IMR-90 (cell line): Measurements from ENCODE around the gene NRIP3. TPM values are rescaled to one million over a fixed set of nuclear protein-coding genes. Genes with fewer than 3 reads are reported as not detected.

Experiments
- ATAC-seq: fragments of 200-7000 bp; cut with Tn5 transposase; 2 replicates; pipeline ENCODE4 v1.9.1; 2020; ENCODE audit warnings: low read depth, mild to moderate bottlenecking, moderate library complexity
- BruUV-seq: library from RNA; stranded (reverse); fragments of 400-500 nt; replicated peaks from 2 replicates; lab custom pipeline; 2021; lab: Mats Ljungman, UMichigan
- CTCF ChIA-PET: fragments of 300-600 bp; formaldehyde crosslinking; extraction: SDS; loops from one replicate; lab custom pipeline; 2021; ENCODE audit warnings: antibody characterized with exemption; lab: Yijun Ruan, JAX
- POLR2A ChIA-PET: fragments of 300-600 bp; sonication (Branson Sonifier 250); formaldehyde crosslinking; loops from one replicate; lab custom pipeline; 2022; ENCODE audit warnings: antibody characterized with exemption; ENCODE audit not compliant: unreplicated experiment; lab: Charles Lee
- DNase-seq: peaks from one replicate; pipeline ENCODE4 v3.0.0; 2013
- H2AFZ ChIP-seq: replicated peaks from 2 replicates; pipeline ENCODE3; 2013; ENCODE audit warnings: low read length, mild to moderate bottlenecking; ENCODE audit not compliant: poor library complexity
- H2AK5ac ChIP-seq: 2 replicates; pipeline ENCODE4 v1.6.1; 2013; ENCODE audit warnings: low read depth, low read length, inconsistent platforms
- H2AK9ac ChIP-seq: replicated peaks from 2 replicates; pipeline ENCODE3; 2013; ENCODE audit warnings: mild to moderate bottlenecking, low read depth, low read length, moderate library complexity; ENCODE audit not compliant: poor library complexity
- H2BK120ac ChIP-seq: 2 replicates; pipeline ENCODE4 v1.6.1; 2013; ENCODE audit warnings: low read depth, low read length, inconsistent platforms
- H2BK15ac ChIP-seq: 3 replicates; pipeline ENCODE4 v1.6.1; 2013; ENCODE audit warnings: low read depth, low read length, inconsistent platforms
- H2BK20ac ChIP-seq: 2 replicates; pipeline ENCODE4 v1.6.1; 2013; ENCODE audit warnings: low read depth, mild to moderate bottlenecking, inconsistent platforms, low read length, moderate library complexity
- H2BK5ac ChIP-seq: 2 replicates; pipeline ENCODE4 v1.6.1; 2013; ENCODE audit warnings: mild to moderate bottlenecking, low read depth, low read length, inconsistent platforms; ENCODE audit not compliant: poor library complexity, severe bottlenecking
- H3K14ac ChIP-seq: replicated peaks from 2 replicates; pipeline ENCODE4 v1.6.1; 2013; ENCODE audit warnings: low read depth, low read length, inconsistent platforms
- H3K18ac ChIP-seq: 2 replicates; pipeline ENCODE4 v1.6.1; 2013; ENCODE audit warnings: low read depth, low read length, control low read depth
- H3K23ac ChIP-seq: 2 replicates; pipeline ENCODE4 v1.6.1; 2013; ENCODE audit warnings: low read depth, low read length, inconsistent platforms
- H3K27ac ChIP-seq: 2 replicates; pipeline ENCODE4 v1.5.1; 2013; ENCODE audit warnings: mild to moderate bottlenecking, control low read depth, low read length; ENCODE audit not compliant: insufficient read depth
- H3K27me3 ChIP-seq: 2 replicates; pipeline ENCODE4 v1.6.1; 2013; ENCODE audit warnings: low read length; ENCODE audit not compliant: control insufficient read depth, insufficient read depth
- H3K36me3 ChIP-seq: 2 replicates; pipeline ENCODE4 v1.6.1; 2013; ENCODE audit warnings: low read length, mixed read lengths; ENCODE audit not compliant: control insufficient read depth, insufficient read depth
- H3K4ac ChIP-seq: 2 replicates; pipeline ENCODE4 v1.6.1; 2013; ENCODE audit warnings: low read depth, low read length, inconsistent platforms
- H3K4me1 ChIP-seq: 2 replicates; pipeline ENCODE4 v1.6.1; 2013; ENCODE audit warnings: low read length, mixed read lengths; ENCODE audit not compliant: control insufficient read depth, insufficient read depth
- H3K4me2 ChIP-seq: 2 replicates; pipeline ENCODE4 v1.6.1; 2013; ENCODE audit warnings: low read depth, mild to moderate bottlenecking, control low read depth, low read length, moderate library complexity
- H3K4me3 ChIP-seq: 2 replicates; pipeline ENCODE4 v1.5.1; 2013; ENCODE audit warnings: low read depth, mild to moderate bottlenecking, control low read depth, low read length, moderate library complexity; ENCODE audit not compliant: insufficient read depth
- H3K56ac ChIP-seq: 2 replicates; pipeline ENCODE4 v1.6.1; 2013; ENCODE audit warnings: low read length, inconsistent platforms; ENCODE audit not compliant: insufficient read depth; ENCODE audit errors: extremely low read depth
- H3K79me1 ChIP-seq, 2 experiments: 2 replicates each; pipeline ENCODE4 v1.6.1; 2013; ENCODE audit warnings: low read length in 2 of 2, inconsistent platforms in 1 of 2, low read depth in 1 of 2
- H3K9ac ChIP-seq: 2 replicates; pipeline ENCODE4 v1.6.1; 2013; ENCODE audit warnings: low read depth, low read length, control low read depth
- H3K9me1 ChIP-seq: 2 replicates; pipeline ENCODE4 v1.6.1; 2013; ENCODE audit warnings: low read length, inconsistent platforms; ENCODE audit not compliant: insufficient read depth
- H3K9me3 ChIP-seq: 2 replicates; pipeline ENCODE4 v1.6.1; 2013; ENCODE audit warnings: low read length; ENCODE audit not compliant: control insufficient read depth, insufficient read depth
- H4K20me1 ChIP-seq: 2 replicates; pipeline ENCODE4 v1.6.1; 2013; ENCODE audit warnings: low read length, inconsistent platforms; ENCODE audit not compliant: insufficient read depth
- H4K5ac ChIP-seq: 2 replicates; pipeline ENCODE4 v1.6.1; 2013; ENCODE audit warnings: mild to moderate bottlenecking, low read depth, low read length, control low read depth
- H4K8ac ChIP-seq, 2 experiments: 2 replicates each; pipeline ENCODE4 v1.6.1; 2013; ENCODE audit warnings: low read depth in 2 of 2, low read length in 2 of 2, control low read depth in 1 of 2, inconsistent platforms in 1 of 2
- H4K91ac ChIP-seq: 2 replicates; pipeline ENCODE4 v1.6.1; 2013; ENCODE audit warnings: low read depth, low read length, inconsistent platforms; ENCODE audit not compliant: insufficient read depth
- BHLHE40 ChIP-seq: fragments of 150-350 bp; IDR thresholded peaks from 2 replicates; pipeline ENCODE4 v1.6.1; 2016; ENCODE audit warnings: mild to moderate bottlenecking, low read depth, low read length
- CEBPB ChIP-seq: IDR thresholded peaks from 2 replicates; pipeline ENCODE4 v1.6.1; 2012; ENCODE audit warnings: low read depth, low read length, improper control_type of control experiment
- CHD1 ChIP-seq: IDR thresholded peaks from 2 replicates; pipeline ENCODE4 v1.6.1; 2012; ENCODE audit warnings: low read depth, low read length, improper control_type of control experiment
- FOS ChIP-seq: fragments of 150-350 bp; IDR thresholded peaks from 2 replicates; pipeline ENCODE4 v1.6.1; 2016; ENCODE audit warnings: low read depth, low read length
- MAFK ChIP-seq: IDR thresholded peaks from 2 replicates; pipeline ENCODE4 v1.6.1; 2012; ENCODE audit warnings: low read depth, low read length, improper control_type of control experiment
- MAZ ChIP-seq: IDR thresholded peaks from 2 replicates; pipeline ENCODE4 v1.6.1; 2012; ENCODE audit warnings: low read depth, mild to moderate bottlenecking, low read length, improper control_type of control experiment, moderate library complexity, borderline replicate concordance
- MXI1 ChIP-seq: IDR thresholded peaks from 2 replicates; pipeline ENCODE4 v1.6.1; 2012; ENCODE audit warnings: low read depth, mild to moderate bottlenecking, low read length, moderate library complexity, borderline replicate concordance
- NFE2L2 ChIP-seq: fragments of 150-350 bp; IDR thresholded peaks from 2 replicates; pipeline ENCODE4 v1.6.1; 2016; ENCODE audit warnings: low read depth, mild to moderate bottlenecking, low read length
- POLR2A ChIP-seq: IDR thresholded peaks from 2 replicates; pipeline ENCODE4 v1.6.1; 2012; ENCODE audit warnings: mild to moderate bottlenecking, low read depth, low read length
- RAD21 ChIP-seq: IDR thresholded peaks from 2 replicates; pipeline ENCODE4 v1.6.1; 2012; ENCODE audit warnings: low read length, improper control_type of control experiment
- RCOR1 ChIP-seq: IDR thresholded peaks from 2 replicates; pipeline ENCODE4 v1.6.1; 2012; ENCODE audit warnings: mild to moderate bottlenecking, low read length, improper control_type of control experiment; ENCODE audit not compliant: insufficient replicate concordance
- RFX5 ChIP-seq: IDR thresholded peaks from 2 replicates; pipeline ENCODE4 v1.8.0; 2012; ENCODE audit warnings: low read depth, mild to moderate bottlenecking, low read length, moderate library complexity
- SMC3 ChIP-seq: fragments of 150-350 bp; IDR thresholded peaks from 2 replicates; pipeline ENCODE4 v1.6.1; 2016; ENCODE audit warnings: low read depth, mild to moderate bottlenecking, antibody characterized with exemption, low read length, moderate library complexity
- USF2 ChIP-seq: fragments of 150-350 bp; IDR thresholded peaks from 2 replicates; pipeline ENCODE4 v1.6.1; 2017; ENCODE audit warnings: mild to moderate bottlenecking, antibody characterized with exemption, low read length, low read depth
- WGBS, 2 experiments: methylation state at CpG; one replicate each; pipeline versions ENCODE4 v1.1.5 to v1.1.7; 2013; ENCODE audit warnings: missing lambda C conversion rate in 2 of 2; ENCODE audit not compliant: insufficient read length in 1 of 2; ENCODE audit errors: extremely low coverage in 2 of 2; 5-methylcytosine and 5-hydroxymethylcytosine counted together
- dilution Hi-C: fragments of 300-500 bp; cut with HindIII; formaldehyde crosslinking; loops from one replicate; pipeline ENCODE4 v1.14.3; 2018; ENCODE audit warnings: low sequenced_read_pairs; ENCODE audit not compliant: unreplicated experiment
- in situ Hi-C: fragments of 300-500 bp; cut with MboI; formaldehyde crosslinking; loops from 3 replicates; pipeline ENCODE4 v1.14.3; 2019; ENCODE audit warnings: low sequenced_read_pairs, inconsistent platforms, mixed read lengths
- intact Hi-C: fragments of 100-400 bp; cut with micrococcal nuclease; formaldehyde crosslinking; loops from 2 replicates; pipeline ENCODE4 v1.10.0; 2022
- polyA plus RNA-seq, 3 experiments: library from polyadenylated mRNA; depleted of rRNA; stranded (reverse); fragments of >200 nt; gene quantifications; 2 replicates each; pipeline ENCODE4 v1.2.3, GENCODE V29; 2012; ENCODE audit warnings: low replicate concordance in 1 of 3
- total RNA-seq: library from RNA; depleted of rRNA; stranded (reverse); fragments of >200 nt; gene quantifications from 2 replicates; pipeline ENCODE4 v1.2.3, GENCODE V29; 2012
- TF ChIP-seq, protein P1 (sequence below): conservative IDR thresholded peaks from 2 replicates; pipeline ENCODE4 v1.5.1; 2012; ENCODE audit warnings: mild to moderate bottlenecking, low read depth, low read length, improper control_type of control experiment
- TF ChIP-seq, protein P2 (sequence below): fragments of 150-350 bp; IDR thresholded peaks from 2 replicates; pipeline ENCODE4 v1.6.1; 2016; ENCODE audit warnings: low read depth, mild to moderate bottlenecking, low read length, moderate library complexity, borderline replicate concordance

Gene NRIP3
- total and polyA plus RNA-seq, 2 of the 4 experiments (the other 2 are of a cell fraction), result 11.5 to 43.6 TPM

- Histone ChIP-seq H3K9ac (no peak within 1 kb of the TSS), H3K56ac (no peak within 1 kb of the TSS), H3K79me1 (no peaks in the 10 kb centered on the region), H2AFZ (no peak within 1 kb of the TSS), H3K36me3 (no peaks in the 10 kb centered on the region), H3K4me2 (no peak within 1 kb of the TSS), H3K27me3 (no peaks in the 10 kb centered on the region), H2BK20ac (peak within 1 kb of the TSS; percentile 58), H4K91ac (no peak within 1 kb of the TSS), H2BK15ac (no peak within 1 kb of the TSS), H2AK9ac (peak within 1 kb of the TSS; percentile 19), H4K20me1 (no peaks in the 10 kb centered on the region), H4K8ac (no peak within 1 kb of the TSS; a peak in 1 of 4 replicates), H3K14ac (peak within 1 kb of the TSS; percentile 16; the same call in 1 of the 2 replicates), H3K4me3 (no peak within 1 kb of the TSS), H3K23ac (no peak within 1 kb of the TSS), H3K27ac (no peak within 1 kb of the TSS), H2BK120ac (peak within 1 kb of the TSS; percentile 2; the same call in 1 of the 2 replicates), H3K4ac (peak within 1 kb of the TSS; percentile 32), H2BK5ac (no peak within 1 kb of the TSS), H3K18ac (no peak within 1 kb of the TSS; the same call in 1 of the 2 replicates), H4K5ac (no peak within 1 kb of the TSS), H2AK5ac (peak within 1 kb of the TSS; percentile 88), H3K9me1 (peaks cover 23% of the 10 kb centered on the region; the same call in 1 of the 2 replicates), H3K9me3 (no peaks in the 10 kb centered on the region), H3K4me1 (peaks cover 9% of the 10 kb centered on the region)
- DNase-seq, result no peak
- ChIA-PET CTCF (interaction anchor here (1.2 kb wide), 1 partner anchor 27 kb away, joined by 4 read pairs; no protein-coding TSS in a partner anchor), POLR2A (no interaction called here)
- in situ Hi-C loops (no loop called here), intact Hi-C loops (no loop called here), dilution Hi-C loops (no loop called here)
- 79% methylated on average over 4 of the region's 12 CpGs; no CpG with 5 or more reads in 1 of the 2 experiments for WGBS, 2 experiments
- BruUV-seq, result no TSS peak
- TF ChIP-seq RFX5 (no peak), FOS (no peak), BHLHE40 (no peak), POLR2A (no peak), MXI1 (no peak), RCOR1 (no peak), SMC3 (no peak), CHD1 (no peak), USF2 (no peak), CEBPB (no peak), MAFK (no peak), NFE2L2 (no peak), RAD21 (no peak), MAZ (no peak)
- TF ChIP-seq, protein P1, sequence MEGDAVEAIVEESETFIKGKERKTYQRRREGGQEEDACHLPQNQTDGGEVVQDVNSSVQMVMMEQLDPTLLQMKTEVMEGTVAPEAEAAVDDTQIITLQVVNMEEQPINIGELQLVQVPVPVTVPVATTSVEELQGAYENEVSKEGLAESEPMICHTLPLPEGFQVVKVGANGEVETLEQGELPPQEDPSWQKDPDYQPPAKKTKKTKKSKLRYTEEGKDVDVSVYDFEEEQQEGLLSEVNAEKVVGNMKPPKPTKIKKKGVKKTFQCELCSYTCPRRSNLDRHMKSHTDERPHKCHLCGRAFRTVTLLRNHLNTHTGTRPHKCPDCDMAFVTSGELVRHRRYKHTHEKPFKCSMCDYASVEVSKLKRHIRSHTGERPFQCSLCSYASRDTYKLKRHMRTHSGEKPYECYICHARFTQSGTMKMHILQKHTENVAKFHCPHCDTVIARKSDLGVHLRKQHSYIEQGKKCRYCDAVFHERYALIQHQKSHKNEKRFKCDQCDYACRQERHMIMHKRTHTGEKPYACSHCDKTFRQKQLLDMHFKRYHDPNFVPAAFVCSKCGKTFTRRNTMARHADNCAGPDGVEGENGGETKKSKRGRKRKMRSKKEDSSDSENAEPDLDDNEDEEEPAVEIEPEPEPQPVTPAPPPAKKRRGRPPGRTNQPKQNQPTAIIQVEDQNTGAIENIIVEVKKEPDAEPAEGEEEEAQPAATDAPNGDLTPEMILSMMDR, result no peak
- TF ChIP-seq, protein P2, sequence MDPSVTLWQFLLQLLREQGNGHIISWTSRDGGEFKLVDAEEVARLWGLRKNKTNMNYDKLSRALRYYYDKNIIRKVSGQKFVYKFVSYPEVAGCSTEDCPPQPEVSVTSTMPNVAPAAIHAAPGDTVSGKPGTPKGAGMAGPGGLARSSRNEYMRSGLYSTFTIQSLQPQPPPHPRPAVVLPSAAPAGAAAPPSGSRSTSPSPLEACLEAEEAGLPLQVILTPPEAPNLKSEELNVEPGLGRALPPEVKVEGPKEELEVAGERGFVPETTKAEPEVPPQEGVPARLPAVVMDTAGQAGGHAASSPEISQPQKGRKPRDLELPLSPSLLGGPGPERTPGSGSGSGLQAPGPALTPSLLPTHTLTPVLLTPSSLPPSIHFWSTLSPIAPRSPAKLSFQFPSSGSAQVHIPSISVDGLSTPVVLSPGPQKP, result no peak
- no peak for ATAC-seq
Measured at GRCh38 chr11:8932564-8933180, 71.1 kb downstream of the NRIP3 start, which contains the start of gene C11orf16. Gene C11orf16 (minus strand): TSS chr11:8932947. CDS start chr11:8932308, 639 bp downstream.
